HG03095 (cell line): Measurements from ENCODE around the gene SLC35G3.
A peak's percentile ranks its signal among the peaks of the same experiment; 100 is the strongest.
"Not testable (repeated sequence)": the region's sequence is repeated elsewhere in the genome, so short reads cannot be mapped to it uniquely, and the experiment has no call there.

ENCODE experiments used
- ATAC-seq: cut with Tn5 transposase; IDR thresholded peaks from one replicate; pipeline ENCODE4 v1.9.1; 2021; ENCODE audit warnings: moderate library complexity; ENCODE audit not compliant: unreplicated experiment

Gene SLC35G3

GRCh38 chr17:35194001-35194400 lies at the start of gene SLC35G3:
TSS of gene SLC35G3 (minus strand) at chr17:35194393. CDS start at chr17:35194307, 86 bp downstream.
- not testable (repeated sequence) for ATAC-seq

GRCh38 chr17:35243561-35244340 lies 49.6 kb upstream of the SLC35G3 start:
- ATAC-seq, result peak; percentile 9

GRCh38 chr17:35242805-35243560 lies 48.8 kb upstream of the SLC35G3 start, which contains the start of gene SLFN5:
TSS of gene SLFN5 (plus strand) at chr17:35243072. CDS start at chr17:35258691, 15,619 bp downstream.
- ATAC-seq, result peak; percentile 56

- peak; percentile 39 for ATAC-seq
Measured at GRCh38 chr17:35242158-35242804, 48.1 kb upstream of the SLC35G3 start.

- ATAC-seq, result no peak
Measured at GRCh38 chr17:35241520-35241919, 47.3 kb upstream of the SLC35G3 start.

- no peak for ATAC-seq
Measured at GRCh38 chr17:35240861-35241260, 46.7 kb upstream of the SLC35G3 start.

- ATAC-seq, result no peak
Measured at GRCh38 chr17:35239823-35240222, 45.6 kb upstream of the SLC35G3 start.

GRCh38 chr17:35238821-35239220 lies 44.6 kb upstream of the SLC35G3 start:
- ATAC-seq, result no peak

GRCh38 chr17:35236821-35237220 lies 42.6 kb upstream of the SLC35G3 start:
- no peak for ATAC-seq

- ATAC-seq, result no peak
Measured at GRCh38 chr17:35235917-35236316, 41.7 kb upstream of the SLC35G3 start.

- ATAC-seq, result no peak
Measured at GRCh38 chr17:35235289-35235688, 41.1 kb upstream of the SLC35G3 start.

GRCh38 chr17:35234315-35234714 lies 40.1 kb upstream of the SLC35G3 start:
- ATAC-seq, result not testable (repeated sequence)

- no peak for ATAC-seq
Measured at GRCh38 chr17:35229638-35230037, 35.4 kb upstream of the SLC35G3 start.

GRCh38 chr17:35227546-35227945 lies 33.4 kb upstream of the SLC35G3 start:
- no peak for ATAC-seq

GRCh38 chr17:35224436-35224835 lies 30.2 kb upstream of the SLC35G3 start:
- ATAC-seq, result no peak

GRCh38 chr17:35222452-35222851 lies 28.3 kb upstream of the SLC35G3 start:
- no peak for ATAC-seq

GRCh38 chr17:35218915-35219314 lies 24.7 kb upstream of the SLC35G3 start:
- no peak for ATAC-seq

GRCh38 chr17:35217107-35217506 lies 22.9 kb upstream of the SLC35G3 start:
- no peak for ATAC-seq

GRCh38 chr17:35214631-35215273 lies 20.6 kb upstream of the SLC35G3 start:
- ATAC-seq, result no peak

- no peak for ATAC-seq
Measured at GRCh38 chr17:35214192-35214591, 20.0 kb upstream of the SLC35G3 start.

GRCh38 chr17:35213412-35213940 lies 19.3 kb upstream of the SLC35G3 start:
- no peak for ATAC-seq
